GM12874 (cell line): Measurements from ENCODE around the gene JCAD.

Source experiments
- CTCF ChIP-seq: IDR thresholded peaks from 2 replicates; pipeline ENCODE4 v1.5.1; 2011; ENCODE audit warnings: low read depth, mild to moderate bottlenecking, control low read depth, low read length, moderate library complexity; ENCODE audit not compliant: insufficient read depth

JCAD gene

GRCh38 chr10:30042820-30043219 is 16.6 kb downstream of the JCAD start:
- TF ChIP-seq CTCF = no peak

- no peak for TF ChIP-seq CTCF
Observed at GRCh38 chr10:30041196-30042105, 17.9 kb downstream of the JCAD start.

GRCh38 chr10:30040597-30040996 is 18.8 kb downstream of the JCAD start:
- TF ChIP-seq CTCF = no peak

GRCh38 chr10:30039988-30040387 is 19.4 kb downstream of the JCAD start:
- TF ChIP-seq CTCF = no peak

- TF ChIP-seq CTCF = no peak
Observed at GRCh38 chr10:30039567-30039966, 19.8 kb downstream of the JCAD start.

GRCh38 chr10:30038781-30039536 is 20.4 kb downstream of the JCAD start:
- TF ChIP-seq CTCF = no peak

GRCh38 chr10:30037620-30038336 is 21.6 kb downstream of the JCAD start:
- no peak for TF ChIP-seq CTCF
